Activated naive CD4-positive, alpha-beta T cell treated with anti-CD3 and anti-CD28 coated beads, Interleukin-2, amount 50 U/mL, for 24 hours (primary cell): ENCODE data around the gene MBD3L3.
"Not testable (repeated sequence)": the region's sequence is repeated elsewhere in the genome, so short reads cannot be mapped to it uniquely, and the experiment has no call there.

Source experiments
- H3K27ac Mint-ChIP-seq: one replicate; pipeline ENCODE4 v1.8.0; 2021; ENCODE audit warnings: mild to moderate bottlenecking, mixed read lengths
- H3K27me3 Mint-ChIP-seq: one replicate; pipeline ENCODE4 v1.8.0; 2021; ENCODE audit warnings: mixed read lengths
- H3K36me3 Mint-ChIP-seq: one replicate; pipeline ENCODE4 v1.8.0; 2021; ENCODE audit warnings: mixed read lengths
- H3K4me1 Mint-ChIP-seq: one replicate; pipeline ENCODE4 v1.8.0; 2021; ENCODE audit warnings: mixed read lengths
- H3K4me3 Mint-ChIP-seq: one replicate; pipeline ENCODE4 v1.8.0; 2021; ENCODE audit warnings: mild to moderate bottlenecking, mixed read lengths
- H3K9me3 Mint-ChIP-seq: one replicate; pipeline ENCODE4 v1.8.0; 2021; ENCODE audit warnings: mixed read lengths

The MBD3L3 gene

GRCh38 chr19:7069042-7069903 is 10.8 kb upstream of the MBD3L3 start, which contains the start of gene ZNF557:
Gene ZNF557 (plus strand): TSS chr19:7069703. CDS start chr19:7075075, 5,372 bp downstream.
- peaks cover 16% of the 10 kb centered on the region for H3K36me3 Mint-ChIP-seq
- H3K4me1 Mint-ChIP-seq: peaks cover 21% of the 10 kb centered on the region
- peak within 1 kb of the TSS; percentile 98 for H3K27ac Mint-ChIP-seq
- no peaks in the 10 kb centered on the region for H3K27me3 Mint-ChIP-seq
- H3K9me3 Mint-ChIP-seq: no peaks in the 10 kb centered on the region
- H3K4me3 Mint-ChIP-seq: peak within 1 kb of the TSS; percentile 98

GRCh38 chr19:7068599-7068998 is 10.1 kb upstream of the MBD3L3 start:
- Mint-ChIP-seq H3K4me3 (peak overlapping the region; percentile 98), H3K27me3 (no peaks in the 10 kb centered on the region), H3K36me3 (peaks cover 13% of the 10 kb centered on the region), H3K4me1 (peaks cover 19% of the 10 kb centered on the region), H3K27ac (peak overlapping the region; percentile 98), H3K9me3 (no peaks in the 10 kb centered on the region)

- peaks cover 19% of the 10 kb centered on the region for H3K4me1 Mint-ChIP-seq
- peaks cover 12% of the 10 kb centered on the region for H3K36me3 Mint-ChIP-seq
- no peaks in the 10 kb centered on the region for H3K27me3 Mint-ChIP-seq
- no peaks in the 10 kb centered on the region for H3K9me3 Mint-ChIP-seq
- no peak overlapping the region for H3K27ac Mint-ChIP-seq
- peak overlapping the region; percentile 7 for H3K4me3 Mint-ChIP-seq
Observed at GRCh38 chr19:7067716-7068115, 9.2 kb upstream of the MBD3L3 start.

- H3K4me3 Mint-ChIP-seq, H3K9me3 Mint-ChIP-seq, H3K27me3 Mint-ChIP-seq, H3K27ac Mint-ChIP-seq, H3K36me3 Mint-ChIP-seq: not testable (repeated sequence)
- H3K4me1 Mint-ChIP-seq: peaks cover 13% of the 10 kb centered on the region
Observed at GRCh38 chr19:7067122-7067521, 8.6 kb upstream of the MBD3L3 start.

GRCh38 chr19:7063764-7064418 is 5.4 kb upstream of the MBD3L3 start:
- Mint-ChIP-seq H3K4me1 (peaks cover 2% of the 10 kb centered on the region), H3K36me3 (no peaks in the 10 kb centered on the region), H3K27ac (no peak overlapping the region), H3K27me3 (no peaks in the 10 kb centered on the region), H3K4me3 (no peak overlapping the region), H3K9me3 (no peaks in the 10 kb centered on the region)

- Mint-ChIP-seq H3K4me3 (no peak overlapping the region), H3K27ac (no peak overlapping the region), H3K9me3 (no peaks in the 10 kb centered on the region), H3K4me1 (no peaks in the 10 kb centered on the region), H3K27me3 (no peaks in the 10 kb centered on the region), H3K36me3 (no peaks in the 10 kb centered on the region)
Observed at GRCh38 chr19:7063339-7063738, 4.9 kb upstream of the MBD3L3 start.

- H3K36me3 Mint-ChIP-seq, H3K27me3 Mint-ChIP-seq, H3K4me1 Mint-ChIP-seq, H3K4me3 Mint-ChIP-seq, H3K9me3 Mint-ChIP-seq, H3K27ac Mint-ChIP-seq: not testable (repeated sequence)
Observed at GRCh38 chr19:7059977-7060376, 1.5 kb upstream of the MBD3L3 start.

- H3K27ac Mint-ChIP-seq, H3K4me3 Mint-ChIP-seq, H3K36me3 Mint-ChIP-seq, H3K27me3 Mint-ChIP-seq, H3K4me1 Mint-ChIP-seq, H3K9me3 Mint-ChIP-seq: not testable (repeated sequence)
Observed at GRCh38 chr19:7056371-7056770, 2.1 kb downstream of the MBD3L3 start.

- H3K4me3 Mint-ChIP-seq, H3K27ac Mint-ChIP-seq, H3K27me3 Mint-ChIP-seq, H3K9me3 Mint-ChIP-seq, H3K4me1 Mint-ChIP-seq, H3K36me3 Mint-ChIP-seq: not testable (repeated sequence)
Observed at GRCh38 chr19:7055679-7056078, 2.8 kb downstream of the MBD3L3 start.

GRCh38 chr19:7054635-7055368 is 3.7 kb downstream of the MBD3L3 start:
- not testable (repeated sequence) for H3K27ac Mint-ChIP-seq, H3K4me1 Mint-ChIP-seq, H3K27me3 Mint-ChIP-seq, H3K9me3 Mint-ChIP-seq, H3K36me3 Mint-ChIP-seq, H3K4me3 Mint-ChIP-seq

GRCh38 chr19:7052896-7053295 is 5.6 kb downstream of the MBD3L3 start:
- H3K4me3 Mint-ChIP-seq, H3K36me3 Mint-ChIP-seq, H3K27ac Mint-ChIP-seq, H3K27me3 Mint-ChIP-seq, H3K4me1 Mint-ChIP-seq, H3K9me3 Mint-ChIP-seq: not testable (repeated sequence)

GRCh38 chr19:7051421-7051820 is 7.1 kb downstream of the MBD3L3 start:
- not testable (repeated sequence) for H3K9me3 Mint-ChIP-seq

GRCh38 chr19:7049021-7049420 is 9.5 kb downstream of the MBD3L3 start, which contains the start of gene MBD3L2:
Gene MBD3L2 (plus strand): TSS chr19:7049321. CDS start chr19:7049374, 53 bp downstream.
- not testable (repeated sequence) for H3K4me3 Mint-ChIP-seq, H3K27ac Mint-ChIP-seq, H3K27me3 Mint-ChIP-seq, H3K36me3 Mint-ChIP-seq, H3K4me1 Mint-ChIP-seq, H3K9me3 Mint-ChIP-seq

More at GRCh38 chr19:7051421-7051820, 7.1 kb downstream of the MBD3L3 start:
- not testable (repeated sequence) for H3K36me3 Mint-ChIP-seq, H3K27ac Mint-ChIP-seq, H3K4me1 Mint-ChIP-seq, H3K27me3 Mint-ChIP-seq, H3K4me3 Mint-ChIP-seq

- H3K27me3 Mint-ChIP-seq, H3K9me3 Mint-ChIP-seq, H3K27ac Mint-ChIP-seq, H3K4me1 Mint-ChIP-seq, H3K36me3 Mint-ChIP-seq, H3K4me3 Mint-ChIP-seq: not testable (repeated sequence)
Observed at GRCh38 chr19:7041563-7041962, 16.9 kb downstream of the MBD3L3 start.

- H3K27me3 Mint-ChIP-seq, H3K4me1 Mint-ChIP-seq, H3K36me3 Mint-ChIP-seq, H3K9me3 Mint-ChIP-seq, H3K27ac Mint-ChIP-seq, H3K4me3 Mint-ChIP-seq: not testable (repeated sequence)
Observed at GRCh38 chr19:7040079-7040478, 18.4 kb downstream of the MBD3L3 start, which contains the start of gene MBD3L4. Gene MBD3L4 (minus strand): TSS chr19:7040179. CDS start chr19:7040144, 35 bp downstream.

- H3K4me3 Mint-ChIP-seq, H3K9me3 Mint-ChIP-seq, H3K27me3 Mint-ChIP-seq, H3K4me1 Mint-ChIP-seq, H3K27ac Mint-ChIP-seq, H3K36me3 Mint-ChIP-seq: not testable (repeated sequence)
Observed at GRCh38 chr19:7030278-7030677, 28.2 kb downstream of the MBD3L3 start, which contains the start of gene MBD3L5. Gene MBD3L5 (plus strand): TSS chr19:7030578. CDS start chr19:7030612, 34 bp downstream.
